Measurements from ENCODE around the gene PSME3.

- no peak for TF ChIP-seq CTCF (IDR thresholded peaks at IDR 0.05)
- no peak for TF ChIP-seq EZH2 (IDR thresholded peaks at IDR 0.05)
- no peak for TF ChIP-seq EZH2phosphoT487 (IDR thresholded peaks at IDR 0.05)
Observed at GRCh38 chr17:42844271-42844670, 11.1 kb downstream of the PSME3 start, which contains the start of gene AOC2.
